H1 (cell line): ENCODE data around the gene PIP5K1C. TPM values are rescaled to one million over a fixed set of nuclear protein-coding genes. Genes with fewer than 3 reads are reported as not detected.
A peak's percentile ranks its signal among the peaks of the same experiment; 100 is the strongest.

ENCODE experiments used
- CTCF ChIA-PET: fragments of 300-600 bp; sonication (Branson Sonifier 250); formaldehyde crosslinking; loops from one replicate; lab custom pipeline; 2021; ENCODE audit not compliant: partially characterized antibody; lab: Charles Lee
- POLR2A ChIA-PET: fragments of 300-600 bp; sonication (Branson Sonifier 250); formaldehyde crosslinking; loops from one replicate; lab custom pipeline; 2021; ENCODE audit warnings: inconsistent platforms; ENCODE audit not compliant: partially characterized antibody; lab: Charles Lee
- DNase-seq, 2 experiments: peaks; one replicate each; pipeline versions ENCODE4 v3.0.0 to v3.0.0-alpha.2; 2010 to 2022; ENCODE audit warnings: low spot score in 2 of 2, low read depth in 1 of 2, mixed read lengths in 1 of 2
- FAIRE-seq: peaks from 2 replicates; lab custom pipeline; 2011; peaks lifted over from hg19 to GRCh38; lab: Jason Lieb, UNC
- H2AFZ ChIP-seq: 2 replicates; pipeline ENCODE4 v1.8.1; 2012; ENCODE audit warnings: low read length, inconsistent platforms
- H2AK5ac ChIP-seq: 2 replicates; pipeline ENCODE4 v1.6.1; 2013; ENCODE audit warnings: low read depth, low read length
- H2BK120ac ChIP-seq: replicated peaks from 2 replicates; pipeline ENCODE3; 2013; ENCODE audit warnings: low read depth, low read length, inconsistent platforms
- H2BK12ac ChIP-seq: 2 replicates; pipeline ENCODE4 v1.6.1; 2013; ENCODE audit warnings: low read depth, low read length
- H2BK15ac ChIP-seq: 2 replicates; pipeline ENCODE4 v1.6.1; 2013; ENCODE audit warnings: low read length
- H2BK20ac ChIP-seq: 2 replicates; pipeline ENCODE4 v1.6.1; 2013; ENCODE audit warnings: low read length
- H2BK5ac ChIP-seq: 2 replicates; pipeline ENCODE4 v1.6.1; 2013; ENCODE audit warnings: low read depth, low read length
- H3K14ac ChIP-seq: 2 replicates; pipeline ENCODE4 v1.6.1; 2013; ENCODE audit warnings: inconsistent platforms; ENCODE audit not compliant: insufficient read length
- H3K18ac ChIP-seq: 2 replicates; pipeline ENCODE4 v1.6.1; 2013; ENCODE audit warnings: low read length; ENCODE audit errors: extremely low read depth
- H3K23ac ChIP-seq: 2 replicates; pipeline ENCODE4 v1.6.1; 2013; ENCODE audit warnings: inconsistent platforms; ENCODE audit not compliant: insufficient read length
- H3K23me2 ChIP-seq: 2 replicates; pipeline ENCODE4 v1.6.1; 2013; ENCODE audit warnings: low read depth, low read length
- H3K27ac ChIP-seq: 2 replicates; pipeline ENCODE4 v1.6.1; 2011; ENCODE audit warnings: low read depth, low read length, inconsistent platforms
- H3K27me3 ChIP-seq, 4 experiments: replicated peaks in 1 of 4; 1 replicate in 1 of 4; 2 replicates in 3 of 4; pipeline versions ENCODE4 v1.6.1 to v1.8.1; 2011 to 2013; ENCODE audit warnings: low read length in 3 of 4, mild to moderate bottlenecking in 3 of 4, inconsistent platforms in 2 of 4, mixed read lengths in 2 of 4, moderate library complexity in 1 of 4; ENCODE audit not compliant: control insufficient read depth in 3 of 4, insufficient read depth in 3 of 4; ENCODE audit errors: extremely low read depth in 1 of 4
- H3K36me3 ChIP-seq, 4 experiments: 2 replicates each; pipeline versions ENCODE4 v1.6.1 to v1.8.1; 2011 to 2013; ENCODE audit warnings: mild to moderate bottlenecking in 4 of 4, low read length in 3 of 4, moderate library complexity in 2 of 4, control low read depth in 1 of 4, inconsistent platforms in 1 of 4; ENCODE audit not compliant: insufficient read depth in 4 of 4, control insufficient read depth in 2 of 4
- H3K4ac ChIP-seq: replicated peaks from 2 replicates; pipeline ENCODE3; 2013; ENCODE audit warnings: low read length, low read depth, mixed read lengths, inconsistent platforms; ENCODE audit not compliant: insufficient read length
- H3K4me1 ChIP-seq, 4 experiments: replicated peaks in 1 of 4; 1 replicate in 1 of 4; 2 replicates in 3 of 4; pipeline versions ENCODE4 v1.6.1 to v1.8.1; 2011 to 2013; ENCODE audit warnings: low read length in 3 of 4, inconsistent platforms in 2 of 4, mixed read lengths in 1 of 4; ENCODE audit not compliant: insufficient read depth in 4 of 4, control insufficient read depth in 3 of 4
- H3K4me2 ChIP-seq, 2 experiments: 2 replicates each; pipeline versions ENCODE4 v1.6.1 to v1.8.1; 2011 to 2013; ENCODE audit warnings: low read depth in 2 of 2, low read length in 2 of 2, control low read depth in 1 of 2, inconsistent platforms in 1 of 2, mild to moderate bottlenecking in 1 of 2; ENCODE audit not compliant: insufficient read depth in 1 of 2
- H3K4me3 ChIP-seq, 4 experiments: fragments of 200-600, 300-600 bp in 1 of 4; sonication (generic), shearing (Covaris generic), sonication (Bioruptor Twin) in 1 of 4; 2 replicates each; pipeline versions ENCODE4 v1.5.1 to v1.8.1; 2011 to 2016; ENCODE audit warnings: low read length in 4 of 4, low read depth in 3 of 4, control low read depth in 2 of 4, inconsistent platforms in 2 of 4, mild to moderate bottlenecking in 2 of 4, mixed read lengths in 1 of 4, moderate library complexity in 1 of 4; ENCODE audit not compliant: insufficient read depth in 2 of 4; ENCODE audit errors: extremely low read depth in 1 of 4
- H3K56ac ChIP-seq: replicated peaks from 2 replicates; pipeline ENCODE3; 2013; ENCODE audit warnings: low read depth, mild to moderate bottlenecking, mixed read lengths, low read length, inconsistent platforms; ENCODE audit not compliant: insufficient read length
- H3K79me1 ChIP-seq: 2 replicates; pipeline ENCODE4 v1.6.1; 2013; ENCODE audit warnings: low read depth, low read length, control low read depth
- H3K79me2 ChIP-seq, 2 experiments: 2 replicates each; pipeline versions ENCODE4 v1.6.1 to v1.8.1; 2012 to 2013; ENCODE audit warnings: low read length in 2 of 2, mild to moderate bottlenecking in 2 of 2, inconsistent platforms in 1 of 2; ENCODE audit not compliant: insufficient read depth in 2 of 2, control insufficient read depth in 1 of 2
- H3K9ac ChIP-seq, 4 experiments: replicated peaks in 1 of 4; 1 replicate in 1 of 4; 2 replicates in 3 of 4; pipeline versions ENCODE4 v1.6.1 to v1.8.1; 2011 to 2013; ENCODE audit warnings: low read depth in 3 of 4, low read length in 3 of 4, control low read depth in 2 of 4, mild to moderate bottlenecking in 2 of 4, moderate library complexity in 2 of 4, inconsistent platforms in 1 of 4; ENCODE audit errors: extremely low read depth in 1 of 4
- H3K9me3 ChIP-seq, 2 experiments: 2 replicates each; pipeline versions ENCODE4 v1.6.1 to v1.8.1; 2012 to 2013; ENCODE audit warnings: mild to moderate bottlenecking in 2 of 2, moderate library complexity in 2 of 2, control low read depth in 1 of 2, inconsistent platforms in 1 of 2, low read depth in 1 of 2, low read length in 1 of 2, mixed read lengths in 1 of 2; ENCODE audit not compliant: insufficient read depth in 2 of 2
- H4K20me1 ChIP-seq, 2 experiments: replicated peaks in 1 of 2; 2 replicates each; pipeline versions ENCODE3 to v1.8.1; 2011 to 2013; ENCODE audit warnings: inconsistent platforms in 2 of 2, low read length in 2 of 2, mild to moderate bottlenecking in 1 of 2; ENCODE audit not compliant: insufficient read depth in 2 of 2, control insufficient read depth in 1 of 2
- H4K5ac ChIP-seq: 2 replicates; pipeline ENCODE4 v1.6.1; 2013; ENCODE audit warnings: low read length, low read depth, mixed read lengths, inconsistent platforms; ENCODE audit not compliant: insufficient read length
- H4K8ac ChIP-seq: 2 replicates; pipeline ENCODE4 v1.8.0; 2013; ENCODE audit warnings: mild to moderate bottlenecking, moderate library complexity, low read length, inconsistent platforms; ENCODE audit not compliant: insufficient read depth; ENCODE audit errors: extremely low read depth
- H4K91ac ChIP-seq: replicated peaks from 2 replicates; pipeline ENCODE3; 2013; ENCODE audit warnings: low read length, mixed read lengths, inconsistent platforms; ENCODE audit not compliant: insufficient read length
- ATF3 ChIP-seq: IDR thresholded peaks from 2 replicates; pipeline ENCODE4 v1.6.1; 2011; ENCODE audit warnings: low read depth, mild to moderate bottlenecking, low read length; ENCODE audit not compliant: insufficient read depth
- CTBP2 ChIP-seq: IDR thresholded peaks from 2 replicates; pipeline ENCODE4 v1.7.0; 2011; ENCODE audit warnings: borderline replicate concordance, mild to moderate bottlenecking, moderate library complexity, mixed read lengths, low read length; ENCODE audit not compliant: insufficient read depth, insufficient read length
- TEAD4 ChIP-seq: IDR thresholded peaks from 2 replicates; pipeline ENCODE4 v1.6.1; 2012; ENCODE audit warnings: low read depth, low read length, inconsistent platforms, mixed read lengths
- whole genome bisulfite sequencing, 2 experiments: shearing (Covaris generic) in 1 of 2; methylation state at CpG; one replicate each; pipeline versions ENCODE4 v1.1.6 to v1.1.7; 2013 to 2015; ENCODE audit warnings: low lambda C conversion rate in 2 of 2, mixed read lengths in 2 of 2, inconsistent platforms in 1 of 2, low coverage in 1 of 2, missing lambda C conversion rate in 1 of 2; ENCODE audit not compliant: insufficient replicate concordance in 2 of 2, insufficient coverage in 1 of 2, insufficient read length in 1 of 2; ENCODE audit errors: extremely low coverage in 1 of 2, missing lambda C conversion rate in 1 of 2; 5-methylcytosine and 5-hydroxymethylcytosine counted together
- polyA plus RNA-seq, 7 experiments: library from polyadenylated mRNA; depleted of rRNA in 3 of 7; stranded (reverse) in 5 of 7; unstranded in 2 of 7; fragments of >200 nt in 5 of 7; fragments of 200-250 nt in 2 of 7; gene quantifications; 1 replicate in 5 of 7; 2 replicates in 1 of 7; 4 replicates in 1 of 7; pipeline versions ENCODE4 v1.2.1 to v1.2.3, GENCODE V29; 2011 to 2013; ENCODE audit warnings: missing spikeins in 2 of 7, mixed read lengths in 2 of 7
- total RNA-seq: library from RNA; stranded (reverse); fragmentation: NEBNext Ultra II Directional; extraction: Animal tissue kit (Norgen Biotek cat#: 25700); gene quantifications from 2 replicates; pipeline ENCODE4 v1.2.1, GENCODE V29; 2021

PIP5K1C gene
- total and polyA plus RNA-seq, 2 of the 8 experiments (the other 6 are each of a cell fraction or from before 2014, with no cell fraction given) = 10.6 to 32.9 TPM

- WGBS, 2 experiments = 95% methylated on average over 30 of the region's 34 CpGs; no CpG with 5 or more reads in 1 of the 2 experiments
- H3K23ac ChIP-seq = no peak overlapping the region
- no peak overlapping the region for H3K18ac ChIP-seq
- no peaks in the 10 kb centered on the region for H3K27me3 ChIP-seq
- no peak overlapping the region for H2BK5ac ChIP-seq
- H3K79me2 ChIP-seq = peaks cover 0 to 3% of the 10 kb centered on the region in 2 experiments; a peak in 1 of 4 replicates
- no peak for FAIRE-seq
- H3K9ac ChIP-seq = no peak overlapping the region
- H3K36me3 ChIP-seq = no peaks in the 10 kb centered on the region
- H3K56ac ChIP-seq = no peak overlapping the region
- 0 out of 2 replicates have a peak overlapping the region, but pooled peaks have one; percentile 13 for H2AK5ac ChIP-seq
- no peak overlapping the region for H2BK12ac ChIP-seq
- CTCF ChIA-PET = interaction anchor here (0.7 to 3.5 kb wide), 16 partner anchors 8 to 106 kb away, joined by 3 to 14 read pairs (median 4); no protein-coding TSS in a partner anchor
- H3K79me1 ChIP-seq = peaks cover 21% of the 10 kb centered on the region; the same call in 1 of the 2 replicates
- no peak for DNase-seq
- H3K4ac ChIP-seq = no peak overlapping the region
- no peak overlapping the region for H2AFZ ChIP-seq
- H2BK15ac ChIP-seq = no peak overlapping the region
- H3K14ac ChIP-seq = no peak overlapping the region
- no peak overlapping the region for H2BK20ac ChIP-seq
- H4K91ac ChIP-seq = no peak overlapping the region
- no peak overlapping the region for H2BK120ac ChIP-seq
- no peak overlapping the region for H3K4me3 ChIP-seq
- no peak overlapping the region for H3K27ac ChIP-seq
- H4K8ac ChIP-seq = no peak overlapping the region
- no peak overlapping the region for H4K5ac ChIP-seq
- POLR2A ChIA-PET = interaction anchor here (0.8 to 1.6 kb wide), 4 partner anchors 9 to 87 kb away, joined by 3 to 4 read pairs (median 4); no protein-coding TSS in a partner anchor
- H3K23me2 ChIP-seq = peaks cover 10% of the 10 kb centered on the region; the same call in 1 of the 2 replicates
- H4K20me1 ChIP-seq = peaks cover 7 to 32% of the 10 kb centered on the region in 2 experiments
- no peaks in the 10 kb centered on the region for H3K9me3 ChIP-seq
- H3K4me1 ChIP-seq = peaks cover 0 to 21% (median 10%) of the 10 kb centered on the region in 4 experiments; a peak in 5 of 7 replicates
- H3K4me2 ChIP-seq = no peak overlapping the region
- TF ChIP-seq CTBP2 = no peak
- TF ChIP-seq TEAD4 = no peak
- no peak for TF ChIP-seq ATF3
These were observed 26.5 kb downstream of the PIP5K1C start for GRCh38 chr19:3673506-3674439.
